Measurements from ENCODE around the gene MAPK8IP3. TPM values are rescaled to one million over a fixed set of nuclear protein-coding genes. Genes with fewer than 3 reads are reported as not detected.

MAPK8IP3 gene
- total RNA-seq, 1 donor from 2014 or later: 16.3 TPM

GRCh38 chr16:1775846-1776671, 70.1 kb downstream of the MAPK8IP3 start:
- no peak for ATAC-seq

GRCh38 chr16:1776672-1776955, 70.6 kb downstream of the MAPK8IP3 start:
- no peak for ATAC-seq

GRCh38 chr16:1776991-1777374, 71.0 kb downstream of the MAPK8IP3 start:
- no peak for ATAC-seq

GRCh38 chr16:1777375-1778199, 71.6 kb downstream of the MAPK8IP3 start:
- ATAC-seq: no peak

DNA sequence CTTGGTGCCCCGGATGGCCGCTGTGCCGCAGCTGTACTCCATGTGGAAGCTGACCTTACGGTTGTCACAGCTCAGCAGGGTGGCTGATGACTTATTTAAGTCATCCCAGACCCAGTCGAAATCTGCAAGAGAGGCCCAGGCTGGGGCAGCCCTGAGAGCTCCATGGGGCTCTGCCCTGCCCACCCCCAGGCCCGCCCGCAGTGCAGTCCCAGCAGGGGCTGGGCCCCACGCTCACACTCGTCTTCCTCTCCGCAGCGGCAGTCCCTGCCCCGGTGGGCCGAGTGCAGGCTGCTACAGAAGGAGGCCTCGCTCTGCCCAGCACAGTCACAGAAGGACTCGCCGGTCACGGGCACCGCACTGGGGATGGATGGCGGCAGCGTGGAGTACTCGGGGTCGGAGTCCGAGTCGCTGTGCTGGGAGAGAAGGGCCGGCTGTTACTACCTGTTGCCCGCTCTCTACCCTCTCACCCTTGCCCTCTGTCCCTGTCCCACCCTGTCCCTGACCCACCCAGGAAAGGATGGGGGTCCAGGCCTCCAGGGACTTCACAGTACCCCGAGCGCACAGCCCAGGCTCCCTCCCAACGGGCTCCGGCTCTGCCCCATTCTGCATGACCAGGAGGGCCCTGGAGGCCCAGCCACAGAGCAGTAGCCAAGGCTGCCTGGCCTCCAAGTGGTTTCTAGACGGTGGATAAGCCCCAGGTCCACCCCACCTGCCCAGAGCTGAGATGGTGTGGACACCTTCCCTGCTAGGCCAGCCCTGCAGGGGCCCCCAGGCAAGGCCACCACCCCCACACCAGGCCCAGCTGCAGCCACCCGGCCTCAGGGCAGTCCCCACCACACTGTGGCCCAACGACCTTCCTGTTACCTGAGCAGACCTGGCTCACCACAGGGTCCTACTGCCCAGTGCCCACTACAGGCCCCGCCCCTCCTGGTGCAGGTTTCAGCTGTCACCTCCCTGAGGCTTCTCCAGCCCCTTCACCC, 72.5 kb downstream of the MAPK8IP3 start:
- no peak for ATAC-seq

GRCh38 chr16:1779234-1779701, 73.3 kb downstream of the MAPK8IP3 start:
- ATAC-seq: no peak

GRCh38 chr16:1779741-1780676, 74.0 kb downstream of the MAPK8IP3 start:
- ATAC-seq: peak; percentile 14

DNA sequence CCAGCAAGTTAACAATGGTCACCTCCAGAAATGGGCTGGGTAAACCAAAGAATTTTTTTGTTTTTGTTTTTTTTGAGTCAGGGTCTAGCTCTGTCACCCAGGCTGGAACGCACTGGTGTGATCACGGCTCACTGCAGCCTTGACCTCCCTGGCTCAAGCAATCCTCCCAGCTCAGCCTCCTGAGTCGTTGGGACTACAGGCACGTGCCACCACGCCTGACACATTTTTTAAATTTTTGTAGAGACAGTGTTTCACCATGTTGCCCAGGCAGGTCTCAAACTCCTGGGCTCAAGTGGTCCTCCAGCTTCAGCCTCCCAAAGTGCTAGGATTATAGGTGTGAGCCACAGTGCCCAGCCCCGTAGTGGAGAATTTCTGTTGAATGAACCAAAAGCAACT, 74.7 kb downstream of the MAPK8IP3 start:
- ATAC-seq: no peak

- ATAC-seq: no peak
Observed at GRCh38 chr16:1781254-1781653, 75.3 kb downstream of the MAPK8IP3 start.

- peak; percentile 14 for ATAC-seq
Observed at GRCh38 chr16:1781758-1782407, 75.9 kb downstream of the MAPK8IP3 start.

DNA sequence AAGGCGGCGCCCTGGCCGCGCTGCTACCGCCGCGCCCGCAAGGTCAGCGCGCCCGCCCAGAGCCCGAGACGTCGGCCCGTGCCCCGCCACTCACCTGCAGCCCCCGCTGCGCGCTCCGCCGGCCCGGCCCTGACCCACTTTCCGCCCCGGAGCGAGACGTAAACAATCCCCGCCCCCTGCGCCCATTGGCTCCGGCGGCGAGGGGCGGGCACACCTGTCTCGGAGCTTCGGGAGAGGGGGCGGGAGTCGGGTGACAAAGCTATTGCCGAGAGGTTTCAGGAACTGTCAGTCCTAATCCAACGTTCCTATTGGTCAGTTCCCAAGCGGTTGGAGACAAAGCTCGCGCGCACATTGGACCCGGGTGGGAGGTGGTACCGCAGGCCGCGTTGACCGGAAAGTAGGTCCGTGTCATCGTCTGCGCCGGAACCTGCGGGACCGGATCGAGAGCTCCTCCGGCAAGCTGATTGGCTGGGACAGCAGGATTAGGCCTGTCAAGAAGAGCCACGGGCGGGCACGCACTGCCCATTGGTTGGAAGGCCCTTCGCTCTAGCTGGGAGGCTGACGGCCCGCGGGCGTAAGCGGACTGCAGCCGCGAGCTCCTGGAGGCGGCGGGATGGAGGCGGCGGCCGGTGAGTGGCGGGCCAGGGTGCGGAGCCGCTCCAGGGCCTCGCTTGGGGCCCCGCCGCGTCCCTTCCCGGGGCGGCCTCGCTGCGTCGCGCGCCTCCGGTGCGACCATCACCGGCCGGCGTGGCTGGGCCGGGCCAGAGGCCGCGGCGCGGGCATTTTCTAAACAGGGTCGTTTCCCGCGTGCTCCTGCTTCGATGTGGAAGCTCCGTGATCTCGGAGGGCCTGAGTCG, 76.6 kb downstream of the MAPK8IP3 start, which contains the start of the genes NUBP2 and SPSB3:
NUBP2 (plus strand) TSS at position 553 of the 857 bp plus-strand sequence; CDS start at position 614, 61 bp downstream.
SPSB3 (minus strand) TSS at position 164 of the 857 bp plus-strand sequence. CDS start 1,088 bp downstream, outside the sequence.
- ATAC-seq: peak; percentile 88

- ATAC-seq: no peak
Observed at GRCh38 chr16:1784977-1785845, 79.2 kb downstream of the MAPK8IP3 start.

DNA sequence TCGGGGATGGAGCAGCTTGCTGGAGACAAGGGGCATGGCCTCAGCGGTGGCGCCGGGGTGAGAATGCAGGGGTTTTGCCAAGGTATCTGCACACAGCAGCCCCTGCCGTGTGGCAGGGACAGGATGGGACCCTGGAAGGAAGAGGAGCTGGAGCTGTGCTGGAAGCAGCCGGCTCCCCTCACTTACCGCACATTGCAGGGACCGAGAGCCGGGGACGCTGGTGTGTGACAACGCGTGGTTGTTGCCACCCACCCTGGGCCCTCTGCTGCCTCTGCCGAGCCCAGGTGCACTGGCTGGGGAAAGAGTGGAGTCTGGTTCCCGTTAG, 79.8 kb downstream of the MAPK8IP3 start:
- ATAC-seq: no peak

DNA sequence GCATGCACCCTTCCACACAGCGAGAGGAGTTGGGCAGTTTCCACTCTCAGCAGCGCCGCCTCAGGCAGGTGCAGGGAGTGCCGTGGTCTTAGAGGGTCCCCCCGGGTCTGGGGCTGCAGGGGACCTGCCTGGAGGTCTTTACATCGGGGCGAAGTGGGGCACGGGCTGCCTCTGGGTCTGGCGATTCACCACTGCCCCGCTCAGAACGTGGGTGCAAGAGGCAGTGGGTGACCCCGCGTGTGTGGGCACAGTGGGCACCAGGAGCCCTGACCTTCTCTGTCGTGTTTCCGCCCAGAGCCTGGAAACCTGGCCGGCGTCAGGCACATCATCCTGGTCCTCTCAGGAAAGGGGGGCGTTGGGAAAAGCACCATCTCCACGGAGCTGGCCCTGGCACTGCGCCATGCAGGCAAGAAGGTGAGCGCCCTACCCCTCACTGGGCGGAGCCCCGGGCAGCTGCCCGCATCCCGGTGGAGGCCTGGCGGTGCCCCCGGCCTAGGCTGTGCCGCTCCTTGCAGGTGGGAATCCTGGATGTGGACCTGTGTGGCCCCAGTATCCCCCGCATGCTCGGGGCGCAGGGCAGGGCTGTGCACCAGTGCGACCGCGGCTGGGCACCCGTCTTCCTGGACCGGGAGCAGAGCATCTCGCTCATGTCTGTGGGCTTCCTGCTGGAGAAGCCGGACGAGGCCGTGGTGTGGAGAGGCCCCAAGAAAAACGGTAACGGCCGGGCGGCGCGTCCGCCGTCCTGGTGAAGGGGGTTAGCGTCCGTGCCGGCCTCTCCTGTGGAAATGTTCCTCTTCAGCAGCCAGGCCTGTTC, 80.5 kb downstream of the MAPK8IP3 start:
- no peak for ATAC-seq

GRCh38 chr16:1787056-1787321, 81.0 kb downstream of the MAPK8IP3 start:
- ATAC-seq: no peak

- no peak for ATAC-seq
Observed at GRCh38 chr16:1787322-1788094, 81.5 kb downstream of the MAPK8IP3 start.

- no peak for ATAC-seq
Observed at GRCh38 chr16:1788095-1788707, 82.2 kb downstream of the MAPK8IP3 start.
